PC-9 (cell line): ENCODE measurements around the gene ZC3H8. TPM values are rescaled to one million over a fixed set of nuclear protein-coding genes. Genes with fewer than 3 reads are reported as not detected.

Experiments used
- BruUV-seq: library from RNA; stranded (reverse); fragments of 400-500 nt; replicated peaks from 2 replicates; lab custom pipeline; 2021; lab: Mats Ljungman, UMichigan
- CTCF ChIA-PET: fragments of 300-600 bp; sonication (Branson Sonifier 250); formaldehyde crosslinking; loops from one replicate; lab custom pipeline; 2022; ENCODE audit warnings: antibody characterized with exemption; lab: Charles Lee
- POLR2A ChIA-PET: fragments of 300-600 bp; sonication (Branson Sonifier 250); formaldehyde crosslinking; loops from one replicate; lab custom pipeline; 2022; ENCODE audit warnings: antibody characterized with exemption; ENCODE audit not compliant: unreplicated experiment; lab: Charles Lee
- DNase-seq, 2 experiments: peaks; one replicate each; pipeline versions ENCODE4 v3.0.0 to v3.0.0-alpha.2; 2015 to 2022; ENCODE audit warnings: mixed read lengths in 1 of 2
- H2AFZ ChIP-seq: fragments of 200-600 bp; sonication (generic); 2 replicates; pipeline ENCODE4 v1.8.1; 2017; ENCODE audit warnings: antibody characterized with exemption
- H3F3A ChIP-seq: fragments of 200-600 bp; sonication (generic); 2 replicates; pipeline ENCODE4 v1.8.1; 2017; ENCODE audit warnings: antibody characterized with exemption, mild to moderate bottlenecking, low read depth; ENCODE audit not compliant: insufficient read depth
- H3K27ac ChIP-seq: fragments of 200-600 bp; sonication (generic); 2 replicates; pipeline ENCODE4 v1.6.1; 2016; ENCODE audit warnings: mixed run types
- H3K27me3 ChIP-seq: fragments of 200-600 bp; sonication (generic); 2 replicates; pipeline ENCODE4 v1.6.1; 2016; ENCODE audit warnings: low read depth, mixed run types; ENCODE audit not compliant: insufficient read depth
- H3K36me3 ChIP-seq: fragments of 200-600 bp; sonication (generic); 2 replicates; pipeline ENCODE4 v1.6.1; 2016; ENCODE audit warnings: low read depth, mixed run types
- H3K4me1 ChIP-seq: fragments of 200-600 bp; sonication (generic); replicated peaks from 2 replicates; pipeline ENCODE4 v1.6.1; 2016; ENCODE audit warnings: mixed run types; ENCODE audit not compliant: insufficient read depth
- H3K4me2 ChIP-seq: fragments of 200-600 bp; sonication (generic); 2 replicates; pipeline ENCODE4 v1.6.1; 2017; ENCODE audit warnings: mixed run types
- H3K4me3 ChIP-seq: fragments of 200-600 bp; sonication (generic); 2 replicates; pipeline ENCODE4 v1.6.1; 2016; ENCODE audit warnings: mixed run types
- H3K79me2 ChIP-seq: fragments of 200-600 bp; sonication (generic); 2 replicates; pipeline ENCODE4 v1.6.1; 2017; ENCODE audit warnings: low read depth, mixed run types
- H3K9me2 ChIP-seq: fragments of 200-600 bp; sonication (generic); 2 replicates; pipeline ENCODE4 v1.8.1; 2017; ENCODE audit warnings: mild to moderate bottlenecking; ENCODE audit not compliant: insufficient read depth
- H3K9me3 ChIP-seq: fragments of 200-600 bp; sonication (generic); 2 replicates; pipeline ENCODE4 v1.8.1; 2016; ENCODE audit warnings: low read depth; ENCODE audit not compliant: insufficient read depth
- H4K20me1 ChIP-seq: fragments of 200-600 bp; sonication (generic); 2 replicates; pipeline ENCODE4 v1.8.1; 2017; ENCODE audit not compliant: insufficient read depth
- EZH2 ChIP-seq: fragments of 200-600 bp; sonication (generic); IDR thresholded peaks from 2 replicates; pipeline ENCODE4 v1.8.0; 2017; ENCODE audit warnings: antibody characterized with exemption, low read depth
- intact Hi-C: fragments of 100-400 bp; cut with micrococcal nuclease; formaldehyde crosslinking; loops from one replicate; pipeline ENCODE4 v1.10.0; 2022; ENCODE audit not compliant: unreplicated experiment
- total RNA-seq: library from RNA; stranded (reverse); gene quantifications from 2 replicates; pipeline ENCODE4 v1.2.3, GENCODE V29; 2021
- TF ChIP-seq, protein P1 (sequence below): fragments of 200-600 bp; sonication (generic); conservative IDR thresholded peaks from 2 replicates; pipeline ENCODE4 v1.6.1; 2017; ENCODE audit warnings: mixed run types, antibody characterized with exemption, mild to moderate bottlenecking, moderate library complexity

ZC3H8 gene
- total RNA-seq, 1 experiment from 2014 or later, result 8.6 TPM

DNA sequence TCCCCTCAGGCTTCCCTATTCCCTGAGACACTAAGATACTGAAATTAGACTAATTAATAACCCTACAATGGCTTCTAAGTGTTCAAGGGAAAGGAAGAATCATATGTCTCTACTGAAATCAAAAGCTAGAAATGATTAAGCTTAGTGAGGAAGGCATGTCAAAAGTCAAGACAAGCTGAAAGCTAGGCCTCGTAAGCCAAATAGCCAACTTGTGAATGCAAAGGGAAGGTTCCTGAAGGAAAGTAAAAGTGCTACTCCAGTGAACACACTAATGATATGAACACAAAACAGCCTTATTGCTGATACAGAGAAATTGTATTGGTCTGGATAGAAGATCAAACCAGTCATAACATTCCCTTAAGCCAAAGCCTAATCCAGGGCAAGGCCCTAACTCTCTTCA is 10.0 kb downstream of the ZC3H8 start:
- Histone ChIP-seq H3K36me3 (peaks cover 11% of the 10 kb centered on the region), H3K4me3 (no peak overlapping the region), H3K27me3 (no peaks in the 10 kb centered on the region), H3K9me3 (no peaks in the 10 kb centered on the region), H3K27ac (no peak overlapping the region), H2AFZ (no peak overlapping the region), H3K4me2 (no peak overlapping the region), H3K79me2 (no peaks in the 10 kb centered on the region), H4K20me1 (no peaks in the 10 kb centered on the region), H3K9me2 (no peaks in the 10 kb centered on the region), H3K4me1 (no peaks in the 10 kb centered on the region), H3F3A (no peaks in the 10 kb centered on the region)
- intact Hi-C loops, result no loop called here
- TF ChIP-seq EZH2, result no peak
- TF ChIP-seq, protein P1, sequence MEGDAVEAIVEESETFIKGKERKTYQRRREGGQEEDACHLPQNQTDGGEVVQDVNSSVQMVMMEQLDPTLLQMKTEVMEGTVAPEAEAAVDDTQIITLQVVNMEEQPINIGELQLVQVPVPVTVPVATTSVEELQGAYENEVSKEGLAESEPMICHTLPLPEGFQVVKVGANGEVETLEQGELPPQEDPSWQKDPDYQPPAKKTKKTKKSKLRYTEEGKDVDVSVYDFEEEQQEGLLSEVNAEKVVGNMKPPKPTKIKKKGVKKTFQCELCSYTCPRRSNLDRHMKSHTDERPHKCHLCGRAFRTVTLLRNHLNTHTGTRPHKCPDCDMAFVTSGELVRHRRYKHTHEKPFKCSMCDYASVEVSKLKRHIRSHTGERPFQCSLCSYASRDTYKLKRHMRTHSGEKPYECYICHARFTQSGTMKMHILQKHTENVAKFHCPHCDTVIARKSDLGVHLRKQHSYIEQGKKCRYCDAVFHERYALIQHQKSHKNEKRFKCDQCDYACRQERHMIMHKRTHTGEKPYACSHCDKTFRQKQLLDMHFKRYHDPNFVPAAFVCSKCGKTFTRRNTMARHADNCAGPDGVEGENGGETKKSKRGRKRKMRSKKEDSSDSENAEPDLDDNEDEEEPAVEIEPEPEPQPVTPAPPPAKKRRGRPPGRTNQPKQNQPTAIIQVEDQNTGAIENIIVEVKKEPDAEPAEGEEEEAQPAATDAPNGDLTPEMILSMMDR, result no peak
- POLR2A ChIA-PET, result no interaction called here
- no TSS peak for BruUV-seq
- no peak for DNase-seq
- CTCF ChIA-PET, result no interaction called here

DNA sequence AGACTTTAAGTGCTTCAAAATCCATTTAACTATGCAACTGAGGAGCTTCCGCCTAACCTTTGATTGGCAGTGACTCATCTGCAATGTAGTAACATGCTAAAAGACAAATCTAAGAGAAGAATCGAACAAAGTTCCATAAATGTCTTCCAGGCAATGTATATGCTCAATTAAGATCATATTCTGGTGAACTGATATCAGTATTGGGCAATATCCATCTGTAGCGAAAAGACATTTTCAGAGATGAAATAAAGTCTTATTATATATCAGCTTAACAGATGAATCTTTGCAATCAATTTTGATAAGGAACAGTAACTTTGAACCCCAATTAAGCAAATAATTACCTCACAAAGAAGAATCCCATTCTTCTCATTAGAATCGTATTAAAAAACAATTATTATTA is 11.6 kb downstream of the ZC3H8 start:
- H3K27me3 ChIP-seq, result no peaks in the 10 kb centered on the region
- H3K4me3 ChIP-seq, result no peak overlapping the region
- CTCF ChIA-PET, result no interaction called here
- BruUV-seq, result no TSS peak
- no peak overlapping the region for H3K27ac ChIP-seq
- no peaks in the 10 kb centered on the region for H3K9me3 ChIP-seq
- no peak overlapping the region for H3K4me2 ChIP-seq
- intact Hi-C loops, result no loop called here
- H3K4me1 ChIP-seq, result no peaks in the 10 kb centered on the region
- no peaks in the 10 kb centered on the region for H3K9me2 ChIP-seq
- H3K79me2 ChIP-seq, result no peaks in the 10 kb centered on the region
- no peak for TF ChIP-seq EZH2
- TF ChIP-seq, protein P1, result no peak
- H3F3A ChIP-seq, result no peaks in the 10 kb centered on the region
- H3K36me3 ChIP-seq, result peaks cover 11% of the 10 kb centered on the region
- H2AFZ ChIP-seq, result no peak overlapping the region
- no peak for DNase-seq
- POLR2A ChIA-PET, result no interaction called here
- H4K20me1 ChIP-seq, result no peaks in the 10 kb centered on the region

DNA sequence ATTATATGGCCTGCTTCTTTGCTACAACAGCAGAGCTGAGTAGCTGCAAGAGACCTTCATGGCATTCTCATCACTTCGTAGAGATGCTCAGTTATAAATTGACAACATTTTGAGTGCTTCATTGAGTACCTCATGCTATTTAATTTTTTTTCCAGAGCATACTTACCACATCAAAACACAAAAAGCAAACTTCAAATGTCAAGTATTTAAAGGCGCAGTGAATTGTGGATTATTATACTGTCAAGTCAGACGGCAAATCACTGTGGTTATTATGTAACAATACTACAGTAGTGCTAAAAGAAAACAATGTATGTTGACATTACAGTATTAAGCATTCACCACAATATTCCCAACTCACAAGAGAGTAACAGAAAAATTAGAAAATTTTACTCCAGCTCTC is 12.5 kb downstream of the ZC3H8 start:
- Histone ChIP-seq H4K20me1 (no peaks in the 10 kb centered on the region), H3K4me3 (no peak overlapping the region), H3K4me2 (no peak overlapping the region), H3K79me2 (no peaks in the 10 kb centered on the region), H3F3A (no peaks in the 10 kb centered on the region), H3K27me3 (no peaks in the 10 kb centered on the region), H3K36me3 (peaks cover 11% of the 10 kb centered on the region), H3K9me2 (no peaks in the 10 kb centered on the region), H3K27ac (no peak overlapping the region), H2AFZ (no peak overlapping the region), H3K4me1 (no peaks in the 10 kb centered on the region), H3K9me3 (no peaks in the 10 kb centered on the region)
- no TSS peak for BruUV-seq
- ChIA-PET POLR2A (no interaction called here), CTCF (no interaction called here)
- intact Hi-C loops, result no loop called here
- no peak for DNase-seq
- no peak for TF ChIP-seq EZH2
- TF ChIP-seq, protein P1, result no peak
